ENCODE results near the gene CORO1C.

CORO1C gene

GRCh38 chr12:108646600-108647579 is 84.4 kb downstream of the CORO1C start:
- DNase-seq = no peak

DNA sequence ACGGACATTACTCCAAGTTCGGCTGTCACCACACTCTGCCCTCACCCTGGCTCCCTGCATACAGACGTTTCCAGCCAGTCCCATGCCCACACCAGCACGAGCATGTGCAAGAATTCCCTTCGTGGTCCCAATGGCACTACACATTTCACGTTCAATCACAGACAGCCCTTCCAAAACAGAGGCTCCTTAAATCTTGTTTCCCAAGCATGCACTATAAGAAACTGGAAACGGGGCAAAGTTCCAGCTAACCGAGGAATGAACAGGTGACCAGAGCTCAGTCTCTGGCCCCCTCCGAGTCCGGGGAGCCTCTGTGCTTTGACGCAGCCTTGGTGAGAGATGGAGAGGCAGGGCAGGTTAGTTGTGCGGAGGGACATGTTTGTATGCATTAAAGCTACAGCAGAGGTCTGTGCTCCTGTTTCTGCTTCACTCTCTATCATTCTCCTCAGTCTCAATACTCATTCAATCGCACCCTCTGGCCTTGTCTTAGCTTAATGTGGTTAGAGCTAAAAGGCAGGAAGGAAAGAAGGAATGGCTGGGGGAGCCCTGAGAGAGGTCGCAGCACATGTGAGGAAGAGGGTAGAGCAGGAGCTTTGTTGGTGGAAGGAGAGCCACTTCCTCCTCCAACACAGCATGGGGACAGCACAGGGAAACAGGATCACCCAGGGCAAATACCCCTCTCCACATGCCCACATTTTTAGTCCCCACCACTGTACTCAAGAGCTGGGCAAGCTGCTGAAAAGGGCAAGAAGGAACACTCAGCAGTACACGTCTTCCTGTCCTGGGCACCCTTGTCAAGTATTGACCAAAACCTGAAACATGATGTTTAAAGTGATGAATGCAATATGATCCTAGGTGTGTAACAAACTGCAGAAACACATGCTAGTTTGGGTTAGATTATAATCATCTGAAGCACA is 85.4 kb downstream of the CORO1C start:
- DNase-seq = no peak

DNA sequence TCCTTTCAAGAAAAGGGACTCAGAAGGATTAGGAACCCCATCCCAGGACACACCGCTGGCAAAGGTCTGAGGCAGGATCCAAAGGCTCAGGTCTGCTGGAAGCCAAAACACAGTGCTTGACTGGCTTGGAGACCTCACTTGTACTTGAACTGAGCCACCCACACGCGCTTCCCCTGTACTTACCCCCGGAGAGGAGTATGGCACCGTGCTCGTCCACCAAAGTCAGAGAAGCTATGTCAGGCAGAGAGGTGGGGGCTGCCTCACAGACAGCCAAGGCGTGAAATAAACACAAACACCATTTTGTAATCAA is 86.6 kb downstream of the CORO1C start:
- DNase-seq = no peak

DNA sequence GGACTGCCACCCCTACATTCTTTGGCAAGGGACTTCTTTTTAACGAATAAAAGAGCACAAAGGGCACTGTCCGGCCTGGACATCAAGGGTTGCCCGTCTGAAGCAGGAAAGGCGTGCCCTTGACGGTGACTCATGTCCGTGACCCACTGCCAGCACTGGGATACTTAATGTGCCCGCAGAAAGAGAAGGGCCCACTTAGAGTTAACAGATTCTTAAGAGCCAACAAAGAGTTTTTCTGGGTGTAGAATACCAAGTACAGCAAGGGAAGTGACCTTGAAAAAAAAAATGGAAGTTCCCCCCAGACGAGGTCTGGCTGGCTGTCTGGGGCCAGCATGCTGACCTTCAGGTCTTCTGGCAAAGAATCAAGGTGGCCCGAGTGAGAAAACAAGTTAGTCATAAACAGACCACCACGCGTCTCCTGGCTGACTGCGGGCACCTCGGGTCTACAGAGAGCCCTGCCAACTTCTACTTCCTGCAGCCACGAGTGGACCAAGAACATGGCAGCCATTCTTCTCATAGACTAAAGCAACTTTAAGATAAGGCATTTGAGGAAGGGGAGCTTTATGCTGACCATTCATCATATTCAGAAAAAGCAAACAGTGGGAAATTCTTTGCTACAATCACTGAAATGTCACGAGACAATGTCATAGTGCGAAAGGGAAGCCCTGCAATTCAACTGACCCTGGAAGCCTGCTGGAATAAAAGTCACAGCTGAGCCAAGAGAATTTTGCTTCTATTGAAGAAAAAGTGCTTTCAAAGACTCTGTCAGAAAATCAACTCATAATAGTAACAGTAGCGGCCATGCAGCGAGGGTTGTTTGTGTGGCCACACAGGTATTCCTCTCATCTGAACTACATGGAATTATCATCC is 87.1 kb downstream of the CORO1C start:
- no peak for DNase-seq

GRCh38 chr12:108642899-108643654 is 88.2 kb downstream of the CORO1C start:
- no peak for DNase-seq

GRCh38 chr12:108642269-108642870 is 88.9 kb downstream of the CORO1C start:
- no peak for DNase-seq

DNA sequence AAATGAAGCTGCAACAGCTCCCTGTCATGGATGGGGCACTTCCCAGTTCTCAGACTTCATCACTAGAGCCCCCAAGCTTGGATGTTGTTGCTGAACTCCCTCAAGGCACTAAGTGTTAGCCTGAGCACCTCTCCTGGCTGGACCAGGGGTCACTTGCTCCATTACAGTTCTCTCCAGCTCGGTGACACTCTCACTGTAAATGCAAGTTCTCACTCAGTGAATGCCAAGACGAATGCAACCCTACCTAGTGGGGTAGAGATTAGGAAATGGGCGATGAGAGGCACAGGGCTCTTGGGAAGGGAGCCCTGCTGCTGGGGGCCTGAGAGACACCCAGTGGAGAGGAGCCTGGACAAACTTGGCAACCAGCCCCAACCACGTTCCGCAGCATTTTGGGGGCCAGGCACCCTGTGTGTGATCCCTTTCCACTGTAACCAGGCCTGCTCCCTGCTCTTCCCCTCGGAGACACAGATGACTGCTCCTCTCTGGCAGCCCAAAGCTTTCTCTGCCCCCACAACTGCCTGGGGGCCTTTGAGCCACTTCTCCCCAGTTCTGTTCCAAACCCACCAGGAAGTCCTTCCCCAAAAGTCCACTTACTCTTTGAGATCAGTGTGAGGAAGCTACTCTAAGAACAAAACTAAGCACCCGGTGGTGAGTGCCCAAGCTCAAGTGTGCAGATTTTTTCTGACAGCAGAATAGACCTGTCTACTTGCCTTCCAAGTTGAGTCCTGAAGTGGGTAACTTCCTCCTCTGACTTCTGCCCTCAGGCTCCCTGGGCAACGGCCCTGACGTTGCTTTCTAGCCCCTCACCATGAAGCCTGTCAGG is 89.7 kb downstream of the CORO1C start:
- no peak for DNase-seq

DNA sequence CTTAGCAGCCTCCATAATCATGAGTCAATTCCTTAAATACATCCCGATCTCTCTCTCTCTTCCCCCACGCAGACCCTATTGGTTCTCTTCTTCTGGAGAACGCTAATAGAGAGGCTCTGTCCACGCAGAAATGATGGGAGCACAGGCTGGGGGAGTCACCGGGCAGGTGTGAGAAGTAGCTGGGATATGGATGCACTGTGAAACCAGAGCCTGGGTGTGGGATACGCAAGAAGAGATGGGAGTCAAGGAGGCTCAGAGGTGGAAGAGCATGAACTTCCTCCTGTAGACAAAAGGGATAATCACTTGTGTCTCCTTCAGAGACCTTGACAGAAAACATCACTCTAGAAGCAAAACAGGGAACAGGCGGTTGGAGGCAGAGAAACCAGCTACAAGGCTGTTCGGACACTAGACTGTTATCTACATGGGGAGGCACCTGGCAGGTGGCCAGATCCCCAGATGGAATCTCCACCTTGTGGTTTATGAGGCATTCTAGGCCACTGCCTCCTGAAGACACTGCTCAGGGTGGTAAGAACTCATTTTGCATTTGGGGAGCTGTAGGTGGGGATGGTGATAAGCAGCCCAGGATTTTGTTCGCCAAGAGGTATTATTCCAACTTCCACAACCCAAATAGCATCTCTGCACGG is 90.4 kb downstream of the CORO1C start:
- DNase-seq = no peak

DNA sequence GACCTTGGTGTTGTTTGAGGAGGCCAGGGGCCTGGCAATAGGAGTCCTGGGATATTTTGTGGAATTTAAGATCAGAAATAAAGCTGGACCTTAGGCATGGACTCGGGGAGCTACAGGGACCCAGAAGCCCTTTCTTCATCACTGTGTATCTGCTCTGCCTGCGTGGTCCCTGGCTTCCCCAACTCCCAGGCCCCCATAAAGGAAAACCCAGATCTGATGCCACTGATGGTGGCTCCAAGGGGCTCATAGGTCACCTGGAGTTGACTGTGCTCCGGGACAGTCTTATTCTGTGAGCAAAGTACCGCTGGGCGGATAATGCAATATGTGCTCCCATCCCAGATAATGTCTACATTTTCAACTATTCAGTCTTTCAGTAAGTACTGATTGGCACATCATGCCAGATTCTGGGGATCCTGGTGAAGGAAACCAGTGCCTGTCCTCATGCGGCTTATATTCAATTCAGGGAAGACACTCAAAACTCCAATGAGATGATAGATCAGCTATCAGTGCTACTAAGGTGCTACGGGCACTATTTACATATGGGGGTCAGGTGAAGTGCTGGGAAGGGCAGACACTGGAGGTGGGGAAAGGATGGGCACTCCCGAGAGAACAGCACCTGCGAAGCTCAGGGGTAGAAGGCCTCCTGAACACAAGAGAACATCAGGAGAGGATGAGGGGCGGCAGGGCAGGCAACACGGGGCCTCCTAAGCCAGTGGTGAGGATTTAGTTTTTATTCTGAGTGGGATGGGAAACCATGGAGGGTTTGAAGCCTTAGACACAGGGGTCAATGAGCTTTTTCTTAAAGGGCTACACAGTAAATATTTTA is 92.1 kb downstream of the CORO1C start:
- no peak for DNase-seq

DNA sequence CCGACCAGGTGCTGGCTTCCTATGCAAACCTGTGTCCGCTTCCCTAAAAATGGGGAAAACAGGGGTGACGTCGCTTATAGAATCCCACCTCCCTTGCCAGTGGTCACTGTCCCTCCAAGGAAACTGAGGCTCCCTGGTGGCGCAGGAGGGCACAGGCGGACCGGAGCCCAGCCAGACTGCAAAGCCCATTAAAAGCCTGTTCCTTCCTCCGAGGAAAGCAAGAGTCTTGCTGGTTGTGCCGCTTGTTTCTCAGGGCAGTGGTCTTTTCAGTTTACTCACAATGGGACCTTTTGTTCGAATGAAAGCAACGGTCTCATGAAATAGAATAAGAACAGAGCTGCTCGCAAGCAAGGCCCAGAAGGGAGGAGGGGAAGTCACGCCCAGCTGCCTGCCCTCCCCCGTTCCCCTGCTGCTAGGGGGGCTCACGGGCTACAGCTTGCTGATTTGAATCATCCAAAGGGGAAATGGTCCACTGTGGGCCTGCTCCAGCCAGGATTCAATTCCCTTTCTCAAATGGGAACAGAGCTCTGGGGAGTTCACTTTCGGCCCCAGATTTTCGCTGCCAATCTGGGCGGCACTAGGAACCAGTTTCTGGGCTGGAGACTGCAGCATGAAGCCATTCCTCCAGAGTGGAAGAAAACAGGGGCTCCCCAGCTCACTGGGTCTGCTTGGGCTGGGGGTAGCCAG is 93.0 kb downstream of the CORO1C start:
- no peak for DNase-seq

DNA sequence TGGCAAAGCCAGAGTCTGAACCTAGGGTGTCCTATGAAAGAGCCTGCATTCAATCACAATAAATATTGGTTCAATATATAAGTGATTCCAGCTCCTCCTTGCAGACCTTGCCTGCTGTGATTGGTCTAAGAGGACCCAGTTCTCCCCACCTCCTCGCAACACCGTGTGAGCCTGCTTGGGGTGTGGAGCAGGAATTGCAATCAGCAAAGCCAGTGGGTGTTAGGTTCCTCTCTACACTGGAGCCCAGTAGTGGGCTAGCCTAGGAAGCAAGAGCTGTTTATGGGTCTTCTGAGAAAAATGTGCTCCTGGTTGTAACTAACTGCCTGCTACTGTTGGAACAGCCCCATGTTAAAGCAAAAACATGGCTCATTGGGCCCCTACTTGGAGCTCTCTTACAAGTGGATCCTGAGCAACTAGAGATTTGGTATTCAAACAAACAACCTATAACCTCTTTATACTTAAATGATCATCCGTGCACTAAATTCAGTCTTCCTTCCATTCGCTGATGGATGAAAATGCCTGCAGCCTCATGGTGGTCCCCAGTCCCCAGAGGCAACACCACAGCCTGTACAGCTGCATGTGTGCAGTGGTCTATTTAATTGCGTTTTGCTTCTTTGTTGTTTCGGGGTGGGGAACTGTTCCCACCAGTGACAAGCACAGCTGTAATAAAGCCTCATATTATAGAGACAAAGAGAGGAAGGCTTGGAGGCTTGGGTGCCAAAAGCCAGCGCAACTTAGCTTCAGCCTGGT is 93.9 kb downstream of the CORO1C start:
- DNase-seq = no peak

DNA sequence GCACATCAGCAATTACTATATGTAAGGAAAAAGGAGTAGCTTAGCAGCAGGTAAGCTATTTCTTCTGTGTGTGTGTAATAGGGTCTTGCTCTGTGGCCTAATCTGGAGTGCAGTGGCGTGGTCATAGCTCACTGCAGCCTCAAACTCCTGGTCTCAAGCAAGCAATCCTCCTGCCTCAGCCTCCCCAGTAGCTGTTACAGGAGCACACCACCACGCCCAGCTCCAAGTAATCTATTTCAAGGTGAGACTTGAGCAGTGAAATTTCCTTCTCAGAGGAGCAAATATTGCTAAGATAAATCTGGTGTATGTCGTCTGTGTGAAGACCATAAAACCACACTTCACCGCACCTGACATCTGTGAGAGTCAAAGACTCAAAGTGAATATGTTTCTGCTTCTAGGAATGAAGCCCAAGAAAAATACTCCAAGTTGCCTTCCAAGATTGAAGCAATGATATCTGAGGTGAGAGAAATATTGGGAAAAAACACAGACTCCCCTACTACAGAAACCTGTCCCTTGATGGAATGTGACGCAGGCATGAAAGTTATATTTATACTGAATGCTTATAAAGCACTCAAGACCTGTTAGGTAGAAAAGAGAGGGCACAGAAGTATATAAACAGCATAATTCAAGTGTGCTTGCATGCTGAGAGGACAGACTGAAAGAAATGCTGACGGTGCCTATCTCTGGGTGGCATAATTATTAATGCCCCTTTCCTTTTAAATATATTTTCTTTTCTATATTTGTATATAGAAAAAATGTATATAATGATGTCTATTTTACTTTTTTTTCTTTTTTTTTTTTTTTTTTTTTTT is 95.1 kb downstream of the CORO1C start:
- no peak for DNase-seq

DNA sequence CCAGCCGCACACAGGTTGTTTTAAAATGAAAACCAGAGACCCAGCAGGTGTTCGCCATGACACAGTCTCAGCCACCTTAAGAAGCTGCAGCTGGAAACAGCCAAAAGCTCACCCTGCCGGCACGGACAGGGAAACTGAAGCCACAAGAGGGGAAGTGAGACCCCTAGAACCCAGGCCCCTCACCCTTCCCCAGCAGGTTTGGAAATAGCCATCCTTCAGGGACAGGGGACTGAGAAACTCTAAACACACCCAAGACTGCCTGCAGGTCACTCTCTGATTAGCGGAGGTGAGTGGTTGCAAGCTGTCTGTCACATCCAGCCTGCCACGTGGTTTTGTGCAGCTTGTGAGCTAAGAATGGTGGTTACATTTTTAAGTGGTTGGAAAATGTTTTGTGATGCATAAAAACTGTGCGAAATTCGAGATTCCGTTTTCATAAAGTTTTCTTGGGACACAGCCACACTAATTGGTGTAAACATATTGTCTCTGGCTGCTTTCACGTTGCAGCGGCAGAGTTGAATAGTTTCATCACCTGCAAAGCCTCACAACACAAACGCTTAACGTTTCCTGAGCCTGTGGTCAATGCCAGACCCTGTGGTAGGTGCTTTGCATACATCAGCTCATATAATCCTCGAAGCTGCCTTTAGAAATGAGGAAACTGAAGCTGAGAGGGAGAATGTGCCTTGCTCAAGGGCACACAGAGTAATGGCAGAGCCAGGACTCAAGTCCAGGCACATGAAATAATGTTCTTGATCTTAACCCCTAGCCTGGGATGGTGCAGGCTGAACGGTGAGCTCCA is 95.9 kb downstream of the CORO1C start:
- peak in 2 of 4 experiments; percentile 10 to 18 for DNase-seq

DNA sequence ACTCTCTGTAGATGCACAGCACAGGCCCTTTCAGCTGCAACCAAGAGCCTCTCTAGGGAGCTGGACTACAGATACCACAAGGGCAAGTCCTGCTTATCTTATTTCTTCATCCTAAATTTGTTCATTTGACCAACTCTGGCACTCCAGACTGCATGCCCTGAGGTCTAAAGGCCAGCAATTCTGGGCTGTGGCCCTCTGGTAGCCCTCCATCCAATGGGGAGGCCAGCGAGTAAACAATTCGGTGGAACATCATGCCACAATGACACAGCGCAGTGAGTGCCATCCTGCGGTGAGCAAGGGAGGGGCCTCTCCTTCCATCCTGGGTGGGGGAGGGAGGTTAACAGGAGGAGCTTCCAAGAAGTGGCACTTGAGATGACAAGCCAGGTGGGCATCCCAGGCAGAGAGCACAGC is 97.0 kb downstream of the CORO1C start:
- peak in 2 of 4 experiments; percentile 9 for DNase-seq

GRCh38 chr12:108633534-108634248 is 97.6 kb downstream of the CORO1C start, which contains the start of gene SELPLG:
Gene SELPLG, minus strand, starts transcription at chr12:108633894. Its CDS starts 9,587 bp downstream, at chr12:108624307.
- peak; percentile 17 to 72 (median 48) for DNase-seq
